NCI-H1092 (cell line): Measurements from ENCODE around the gene GRM1.

ENCODE experiments used
- DNase-seq: peaks from one replicate; lab custom pipeline; 2025; lab: John Stamatoyannopoulos, UW

The GRM1 gene

GRCh38 chr6:146331013-146331412 is 302.2 kb downstream of the GRM1 start:
- DNase-seq, result no peak

- DNase-seq, result no peak
Measured at GRCh38 chr6:146335336-146335735, 306.5 kb downstream of the GRM1 start.

- DNase-seq, result no peak
Measured at GRCh38 chr6:146336191-146336590, 307.3 kb downstream of the GRM1 start.

- DNase-seq, result no peak
Measured at GRCh38 chr6:146337376-146337775, 308.5 kb downstream of the GRM1 start.

GRCh38 chr6:146339716-146340115 is 310.9 kb downstream of the GRM1 start:
- DNase-seq, result no peak

- no peak for DNase-seq
Measured at GRCh38 chr6:146341493-146342230, 312.8 kb downstream of the GRM1 start.

- no peak for DNase-seq
Measured at GRCh38 chr6:146345598-146345997, 316.7 kb downstream of the GRM1 start.

- DNase-seq, result no peak
Measured at GRCh38 chr6:146347090-146347489, 318.2 kb downstream of the GRM1 start.

- no peak for DNase-seq
Measured at GRCh38 chr6:146347690-146348089, 318.8 kb downstream of the GRM1 start.

GRCh38 chr6:146351018-146351417 is 322.2 kb downstream of the GRM1 start:
- no peak for DNase-seq

- no peak for DNase-seq
Measured at GRCh38 chr6:146352163-146352562, 323.3 kb downstream of the GRM1 start.

GRCh38 chr6:146354451-146354850 is 325.6 kb downstream of the GRM1 start:
- DNase-seq, result no peak

GRCh38 chr6:146355521-146356100 is 326.7 kb downstream of the GRM1 start:
- DNase-seq, result no peak

- no peak for DNase-seq
Measured at GRCh38 chr6:146357578-146358430, 328.9 kb downstream of the GRM1 start.

GRCh38 chr6:146358431-146359046 is 329.7 kb downstream of the GRM1 start:
- DNase-seq, result no peak

- no peak for DNase-seq
Measured at GRCh38 chr6:146359131-146359530, 330.3 kb downstream of the GRM1 start.

GRCh38 chr6:146361128-146361924 is 332.5 kb downstream of the GRM1 start:
- no peak for DNase-seq

GRCh38 chr6:146363838-146364607 is 335.2 kb downstream of the GRM1 start:
- DNase-seq, result no peak

GRCh38 chr6:146364816-146365594 is 336.1 kb downstream of the GRM1 start:
- no peak for DNase-seq

- no peak for DNase-seq
Measured at GRCh38 chr6:146367061-146367460, 338.2 kb downstream of the GRM1 start.
